ENCODE results near the gene TRAF4. TPM values are rescaled to one million over a fixed set of nuclear protein-coding genes. Genes with fewer than 3 reads are reported as not detected.
A peak's percentile ranks its signal among the peaks of the same experiment; 100 is the strongest.

The TRAF4 gene
- total and polyA plus RNA-seq, 9 of the 15 experiments (the other 6 are each of a cell fraction or from before 2014, with no cell fraction given) = 2.4 to 147 (median 72.4) TPM

- no peak for TF ChIP-seq SFPQ (IDR thresholded peaks at IDR 0.05; ENCODE audit: low read depth, low read length)
- no peak for TF ChIP-seq CHCHD3 (CRISPR knock-in tag; IDR thresholded peaks at IDR 0.05)
- TF ChIP-seq GTF2A2 (tag; IDR thresholded peaks at IDR 0.05) = no peak
- no peak for TF ChIP-seq NR0B1 (IDR thresholded peaks at IDR 0.05; ENCODE audit: partially characterized antibody)
- no peak for TF ChIP-seq ZNF282 (CRISPR knock-in tag; IDR thresholded peaks at IDR 0.05)
- TF ChIP-seq BACH1 (tag; IDR thresholded peaks at IDR 0.05) = peak; percentile 89
- TF ChIP-seq ATF2 (CRISPR knock-in tag; IDR thresholded peaks at IDR 0.05) = no peak
- no peak for TF ChIP-seq MXI1 (IDR thresholded peaks at IDR 0.05; ENCODE audit: low read depth, low read length)
- no peak for TF ChIP-seq PHB2 (IDR thresholded peaks at IDR 0.05; ENCODE audit: low read depth)
- no peak; the same call in none of the 2 replicates for TF ChIP-seq MAX (CRISPR knock-in tag; IDR thresholded peaks at IDR 0.05)
- no peak for TF ChIP-seq RBM17 (IDR thresholded peaks at IDR 0.05; ENCODE audit: borderline replicate concordance, low read depth, low read length)
- TF ChIP-seq ZNF274 (IDR thresholded peaks at IDR 0.05; ENCODE audit: borderline replicate concordance, low read depth, low read length) = no peak
- no peak for TF ChIP-seq SIN3B (IDR thresholded peaks at IDR 0.05; ENCODE audit: low read depth)
- TF ChIP-seq RFX1 (IDR thresholded peaks at IDR 0.05) = no peak
- TF ChIP-seq PML (IDR thresholded peaks at IDR 0.05; ENCODE audit: low read length) = peak; percentile 31; the same call in 1 of the 2 replicates
- no peak for TF ChIP-seq ZC3H11A (IDR thresholded peaks at IDR 0.05; ENCODE audit: low read depth, low read length)
- TF ChIP-seq EP300 (IDR thresholded peaks at IDR 0.05; ENCODE audit: low read length) = peak; percentile 59; the same call in 1 of the 2 replicates
- no peak for TF ChIP-seq TSHZ1 (CRISPR knock-in tag; IDR thresholded peaks at IDR 0.05)
- peak; percentile 68; the same call in 1 of the 2 replicates for TF ChIP-seq E2F1 (CRISPR knock-in tag; IDR thresholded peaks at IDR 0.05)
- no peak for TF ChIP-seq ERF (CRISPR knock-in tag; IDR thresholded peaks at IDR 0.05)
These were observed 8.5 kb upstream of the TRAF4 start (continued) for GRCh38 chr17:28735242-28735722.

Data from K562 (cell line).